IMR-90 (cell line): Measurements from ENCODE around the gene PYGO2. TPM values are rescaled to one million over a fixed set of nuclear protein-coding genes. Genes with fewer than 3 reads are reported as not detected.
A peak's percentile ranks its signal among the peaks of the same experiment; 100 is the strongest.

ENCODE experiments used
- ATAC-seq: fragments of 200-7000 bp; cut with Tn5 transposase; 2 replicates; pipeline ENCODE4 v1.9.1; 2020; ENCODE audit warnings: low read depth, mild to moderate bottlenecking, moderate library complexity
- BruUV-seq: library from RNA; stranded (reverse); fragments of 400-500 nt; replicated peaks from 2 replicates; lab custom pipeline; 2021; lab: Mats Ljungman, UMichigan
- CTCF ChIA-PET: fragments of 300-600 bp; formaldehyde crosslinking; extraction: SDS; loops from one replicate; lab custom pipeline; 2021; ENCODE audit warnings: antibody characterized with exemption; lab: Yijun Ruan, JAX
- POLR2A ChIA-PET: fragments of 300-600 bp; sonication (Branson Sonifier 250); formaldehyde crosslinking; loops from one replicate; lab custom pipeline; 2022; ENCODE audit warnings: antibody characterized with exemption; ENCODE audit not compliant: unreplicated experiment; lab: Charles Lee
- DNase-seq: peaks from one replicate; pipeline ENCODE4 v3.0.0; 2013
- H2AFZ ChIP-seq: replicated peaks from 2 replicates; pipeline ENCODE3; 2013; ENCODE audit warnings: low read length, mild to moderate bottlenecking; ENCODE audit not compliant: poor library complexity
- H2AK5ac ChIP-seq: 2 replicates; pipeline ENCODE4 v1.6.1; 2013; ENCODE audit warnings: low read depth, low read length, inconsistent platforms
- H2AK9ac ChIP-seq: replicated peaks from 2 replicates; pipeline ENCODE3; 2013; ENCODE audit warnings: mild to moderate bottlenecking, low read depth, low read length, moderate library complexity; ENCODE audit not compliant: poor library complexity
- H2BK120ac ChIP-seq: 2 replicates; pipeline ENCODE4 v1.6.1; 2013; ENCODE audit warnings: low read depth, low read length, inconsistent platforms
- H2BK15ac ChIP-seq: 3 replicates; pipeline ENCODE4 v1.6.1; 2013; ENCODE audit warnings: low read depth, low read length, inconsistent platforms
- H2BK20ac ChIP-seq: 2 replicates; pipeline ENCODE4 v1.6.1; 2013; ENCODE audit warnings: low read depth, mild to moderate bottlenecking, inconsistent platforms, low read length, moderate library complexity
- H2BK5ac ChIP-seq: 2 replicates; pipeline ENCODE4 v1.6.1; 2013; ENCODE audit warnings: mild to moderate bottlenecking, low read depth, low read length, inconsistent platforms; ENCODE audit not compliant: poor library complexity, severe bottlenecking
- H3K14ac ChIP-seq: replicated peaks from 2 replicates; pipeline ENCODE4 v1.6.1; 2013; ENCODE audit warnings: low read depth, low read length, inconsistent platforms
- H3K18ac ChIP-seq: 2 replicates; pipeline ENCODE4 v1.6.1; 2013; ENCODE audit warnings: low read depth, low read length, control low read depth
- H3K23ac ChIP-seq: 2 replicates; pipeline ENCODE4 v1.6.1; 2013; ENCODE audit warnings: low read depth, low read length, inconsistent platforms
- H3K27ac ChIP-seq: 2 replicates; pipeline ENCODE4 v1.5.1; 2013; ENCODE audit warnings: mild to moderate bottlenecking, control low read depth, low read length; ENCODE audit not compliant: insufficient read depth
- H3K27me3 ChIP-seq: 2 replicates; pipeline ENCODE4 v1.6.1; 2013; ENCODE audit warnings: low read length; ENCODE audit not compliant: control insufficient read depth, insufficient read depth
- H3K36me3 ChIP-seq: 2 replicates; pipeline ENCODE4 v1.6.1; 2013; ENCODE audit warnings: low read length, mixed read lengths; ENCODE audit not compliant: control insufficient read depth, insufficient read depth
- H3K4ac ChIP-seq: 2 replicates; pipeline ENCODE4 v1.6.1; 2013; ENCODE audit warnings: low read depth, low read length, inconsistent platforms
- H3K4me1 ChIP-seq: 2 replicates; pipeline ENCODE4 v1.6.1; 2013; ENCODE audit warnings: low read length, mixed read lengths; ENCODE audit not compliant: control insufficient read depth, insufficient read depth
- H3K4me2 ChIP-seq: 2 replicates; pipeline ENCODE4 v1.6.1; 2013; ENCODE audit warnings: low read depth, mild to moderate bottlenecking, control low read depth, low read length, moderate library complexity
- H3K4me3 ChIP-seq: 2 replicates; pipeline ENCODE4 v1.5.1; 2013; ENCODE audit warnings: low read depth, mild to moderate bottlenecking, control low read depth, low read length, moderate library complexity; ENCODE audit not compliant: insufficient read depth
- H3K56ac ChIP-seq: 2 replicates; pipeline ENCODE4 v1.6.1; 2013; ENCODE audit warnings: low read length, inconsistent platforms; ENCODE audit not compliant: insufficient read depth; ENCODE audit errors: extremely low read depth
- H3K79me1 ChIP-seq, 2 experiments: 2 replicates each; pipeline ENCODE4 v1.6.1; 2013; ENCODE audit warnings: low read length in 2 of 2, inconsistent platforms in 1 of 2, low read depth in 1 of 2
- H3K9ac ChIP-seq: 2 replicates; pipeline ENCODE4 v1.6.1; 2013; ENCODE audit warnings: low read depth, low read length, control low read depth
- H3K9me1 ChIP-seq: 2 replicates; pipeline ENCODE4 v1.6.1; 2013; ENCODE audit warnings: low read length, inconsistent platforms; ENCODE audit not compliant: insufficient read depth
- H3K9me3 ChIP-seq: 2 replicates; pipeline ENCODE4 v1.6.1; 2013; ENCODE audit warnings: low read length; ENCODE audit not compliant: control insufficient read depth, insufficient read depth
- H4K20me1 ChIP-seq: 2 replicates; pipeline ENCODE4 v1.6.1; 2013; ENCODE audit warnings: low read length, inconsistent platforms; ENCODE audit not compliant: insufficient read depth
- H4K5ac ChIP-seq: 2 replicates; pipeline ENCODE4 v1.6.1; 2013; ENCODE audit warnings: mild to moderate bottlenecking, low read depth, low read length, control low read depth
- H4K8ac ChIP-seq, 2 experiments: 2 replicates each; pipeline ENCODE4 v1.6.1; 2013; ENCODE audit warnings: low read depth in 2 of 2, low read length in 2 of 2, control low read depth in 1 of 2, inconsistent platforms in 1 of 2
- H4K91ac ChIP-seq: 2 replicates; pipeline ENCODE4 v1.6.1; 2013; ENCODE audit warnings: low read depth, low read length, inconsistent platforms; ENCODE audit not compliant: insufficient read depth
- BHLHE40 ChIP-seq: fragments of 150-350 bp; IDR thresholded peaks from 2 replicates; pipeline ENCODE4 v1.6.1; 2016; ENCODE audit warnings: mild to moderate bottlenecking, low read depth, low read length
- CEBPB ChIP-seq: IDR thresholded peaks from 2 replicates; pipeline ENCODE4 v1.6.1; 2012; ENCODE audit warnings: low read depth, low read length, improper control_type of control experiment
- FOS ChIP-seq: fragments of 150-350 bp; IDR thresholded peaks from 2 replicates; pipeline ENCODE4 v1.6.1; 2016; ENCODE audit warnings: low read depth, low read length
- MAFK ChIP-seq: IDR thresholded peaks from 2 replicates; pipeline ENCODE4 v1.6.1; 2012; ENCODE audit warnings: low read depth, low read length, improper control_type of control experiment
- MAZ ChIP-seq: IDR thresholded peaks from 2 replicates; pipeline ENCODE4 v1.6.1; 2012; ENCODE audit warnings: low read depth, mild to moderate bottlenecking, low read length, improper control_type of control experiment, moderate library complexity, borderline replicate concordance
- MXI1 ChIP-seq: IDR thresholded peaks from 2 replicates; pipeline ENCODE4 v1.6.1; 2012; ENCODE audit warnings: low read depth, mild to moderate bottlenecking, low read length, moderate library complexity, borderline replicate concordance
- NFE2L2 ChIP-seq: fragments of 150-350 bp; IDR thresholded peaks from 2 replicates; pipeline ENCODE4 v1.6.1; 2016; ENCODE audit warnings: low read depth, mild to moderate bottlenecking, low read length
- POLR2A ChIP-seq: IDR thresholded peaks from 2 replicates; pipeline ENCODE4 v1.6.1; 2012; ENCODE audit warnings: mild to moderate bottlenecking, low read depth, low read length
- RAD21 ChIP-seq: IDR thresholded peaks from 2 replicates; pipeline ENCODE4 v1.6.1; 2012; ENCODE audit warnings: low read length, improper control_type of control experiment
- RCOR1 ChIP-seq: IDR thresholded peaks from 2 replicates; pipeline ENCODE4 v1.6.1; 2012; ENCODE audit warnings: mild to moderate bottlenecking, low read length, improper control_type of control experiment; ENCODE audit not compliant: insufficient replicate concordance
- RFX5 ChIP-seq: IDR thresholded peaks from 2 replicates; pipeline ENCODE4 v1.8.0; 2012; ENCODE audit warnings: low read depth, mild to moderate bottlenecking, low read length, moderate library complexity
- SMC3 ChIP-seq: fragments of 150-350 bp; IDR thresholded peaks from 2 replicates; pipeline ENCODE4 v1.6.1; 2016; ENCODE audit warnings: low read depth, mild to moderate bottlenecking, antibody characterized with exemption, low read length, moderate library complexity
- WGBS, 2 experiments: methylation state at CpG; one replicate each; pipeline versions ENCODE4 v1.1.5 to v1.1.7; 2013; ENCODE audit warnings: missing lambda C conversion rate in 2 of 2; ENCODE audit not compliant: insufficient read length in 1 of 2; ENCODE audit errors: extremely low coverage in 2 of 2; 5-methylcytosine and 5-hydroxymethylcytosine counted together
- dilution Hi-C: fragments of 300-500 bp; cut with HindIII; formaldehyde crosslinking; loops from one replicate; pipeline ENCODE4 v1.14.3; 2018; ENCODE audit warnings: low sequenced_read_pairs; ENCODE audit not compliant: unreplicated experiment
- in situ Hi-C: fragments of 300-500 bp; cut with MboI; formaldehyde crosslinking; loops from 3 replicates; pipeline ENCODE4 v1.14.3; 2019; ENCODE audit warnings: low sequenced_read_pairs, inconsistent platforms, mixed read lengths
- intact Hi-C: fragments of 100-400 bp; cut with micrococcal nuclease; formaldehyde crosslinking; loops from 2 replicates; pipeline ENCODE4 v1.10.0; 2022
- polyA plus RNA-seq, 3 experiments: library from polyadenylated mRNA; depleted of rRNA; stranded (reverse); fragments of >200 nt; gene quantifications; 2 replicates each; pipeline ENCODE4 v1.2.3, GENCODE V29; 2012; ENCODE audit warnings: low replicate concordance in 1 of 3
- total RNA-seq: library from RNA; depleted of rRNA; stranded (reverse); fragments of >200 nt; gene quantifications from 2 replicates; pipeline ENCODE4 v1.2.3, GENCODE V29; 2012
- TF ChIP-seq, protein P1 (sequence below): fragments of 150-350 bp; IDR thresholded peaks from 2 replicates; pipeline ENCODE4 v1.6.1; 2016; ENCODE audit warnings: low read depth, mild to moderate bottlenecking, low read length, moderate library complexity, borderline replicate concordance
- TF ChIP-seq, protein P2 (sequence below): conservative IDR thresholded peaks from 2 replicates; pipeline ENCODE4 v1.5.1; 2012; ENCODE audit warnings: mild to moderate bottlenecking, low read depth, low read length, improper control_type of control experiment

PYGO2 gene
- total and polyA plus RNA-seq, 2 of the 4 experiments (the other 2 are of a cell fraction): 5.4 to 14.8 TPM

GRCh38 chr1:155001675-155002463 lies 40.3 kb upstream of the PYGO2 start:
- BruUV-seq: no TSS peak
- Histone ChIP-seq H2BK15ac (peak overlapping the region; percentile 95; the same call in 2 of the 3 replicates), H3K4me3 (peak overlapping the region; percentile 75), H3K23ac (peak overlapping the region; percentile 97), H2AK9ac (peak overlapping the region; percentile 99), H3K9me3 (no peaks in the 10 kb centered on the region), H3K9me1 (peaks cover 12% of the 10 kb centered on the region), H3K4me1 (peaks cover 21% of the 10 kb centered on the region), H3K36me3 (no peaks in the 10 kb centered on the region; the same call in none of the 2 replicates), H3K9ac (peak overlapping the region; percentile 89), H3K14ac (peak overlapping the region; percentile 87), H3K18ac (peak overlapping the region; percentile 96), H4K8ac (peak overlapping the region; percentile 11 to 92; a peak in 3 of 4 replicates), H4K91ac (peak overlapping the region; percentile 94), H2AK5ac (peak overlapping the region; percentile 97), H3K56ac (peak overlapping the region; percentile 47; the same call in 1 of the 2 replicates), H3K79me1 (peaks cover 14 to 59% of the 10 kb centered on the region in 2 experiments), H2BK5ac (peak overlapping the region; percentile 94), H3K4ac (peak overlapping the region; percentile 87), H2BK20ac (peak overlapping the region; percentile 70; the same call in 1 of the 2 replicates), H2BK120ac (peak overlapping the region; percentile 93), H2AFZ (peak overlapping the region; percentile 92), H3K27me3 (no peaks in the 10 kb centered on the region), H4K5ac (peak overlapping the region; percentile 89; the same call in 1 of the 2 replicates), H3K4me2 (peak overlapping the region; percentile 97), H4K20me1 (no peaks in the 10 kb centered on the region), H3K27ac (peak overlapping the region; percentile 99)
- ATAC-seq (peak; percentile 84), DNase-seq (peak; percentile 99)
- intact Hi-C loops: loop anchor here (1.0 to 5.0 kb wide), 3 partner anchors 30 to 65 kb away; partner anchors contain the start of genes ADAM15 and PMVK
- POLR2A ChIA-PET: no interaction called here
- CTCF ChIA-PET: interaction anchor here (0.9 kb wide), 1 partner anchor 31 kb away, joined by 4 read pairs; the partner anchor contains the start of gene SHC1
- 0% methylated on average over 8 of the region's 38 CpGs; no CpG with 5 or more reads in 1 of the 2 experiments for WGBS, 2 experiments
- dilution Hi-C loops: no loop called here
- in situ Hi-C loops: no loop called here
- TF ChIP-seq MAFK (no peak), NFE2L2 (no peak), MAZ (peak; percentile 95), FOS (no peak), BHLHE40 (peak; percentile 94), CEBPB (no peak), MXI1 (peak; percentile 12; the same call in 1 of the 2 replicates), SMC3 (0 out of 2 replicates have a peak, but pooled peaks have one; percentile 1), POLR2A (no peak), RAD21 (0 out of 2 replicates have a peak, but pooled peaks have one; percentile 11), RCOR1 (no peak), RFX5 (no peak)
- TF ChIP-seq, protein P1, sequence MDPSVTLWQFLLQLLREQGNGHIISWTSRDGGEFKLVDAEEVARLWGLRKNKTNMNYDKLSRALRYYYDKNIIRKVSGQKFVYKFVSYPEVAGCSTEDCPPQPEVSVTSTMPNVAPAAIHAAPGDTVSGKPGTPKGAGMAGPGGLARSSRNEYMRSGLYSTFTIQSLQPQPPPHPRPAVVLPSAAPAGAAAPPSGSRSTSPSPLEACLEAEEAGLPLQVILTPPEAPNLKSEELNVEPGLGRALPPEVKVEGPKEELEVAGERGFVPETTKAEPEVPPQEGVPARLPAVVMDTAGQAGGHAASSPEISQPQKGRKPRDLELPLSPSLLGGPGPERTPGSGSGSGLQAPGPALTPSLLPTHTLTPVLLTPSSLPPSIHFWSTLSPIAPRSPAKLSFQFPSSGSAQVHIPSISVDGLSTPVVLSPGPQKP: no peak
- TF ChIP-seq, protein P2, sequence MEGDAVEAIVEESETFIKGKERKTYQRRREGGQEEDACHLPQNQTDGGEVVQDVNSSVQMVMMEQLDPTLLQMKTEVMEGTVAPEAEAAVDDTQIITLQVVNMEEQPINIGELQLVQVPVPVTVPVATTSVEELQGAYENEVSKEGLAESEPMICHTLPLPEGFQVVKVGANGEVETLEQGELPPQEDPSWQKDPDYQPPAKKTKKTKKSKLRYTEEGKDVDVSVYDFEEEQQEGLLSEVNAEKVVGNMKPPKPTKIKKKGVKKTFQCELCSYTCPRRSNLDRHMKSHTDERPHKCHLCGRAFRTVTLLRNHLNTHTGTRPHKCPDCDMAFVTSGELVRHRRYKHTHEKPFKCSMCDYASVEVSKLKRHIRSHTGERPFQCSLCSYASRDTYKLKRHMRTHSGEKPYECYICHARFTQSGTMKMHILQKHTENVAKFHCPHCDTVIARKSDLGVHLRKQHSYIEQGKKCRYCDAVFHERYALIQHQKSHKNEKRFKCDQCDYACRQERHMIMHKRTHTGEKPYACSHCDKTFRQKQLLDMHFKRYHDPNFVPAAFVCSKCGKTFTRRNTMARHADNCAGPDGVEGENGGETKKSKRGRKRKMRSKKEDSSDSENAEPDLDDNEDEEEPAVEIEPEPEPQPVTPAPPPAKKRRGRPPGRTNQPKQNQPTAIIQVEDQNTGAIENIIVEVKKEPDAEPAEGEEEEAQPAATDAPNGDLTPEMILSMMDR: peak; percentile 50
